ENCODE data around the gene GREB1. TPM values are rescaled to one million over a fixed set of nuclear protein-coding genes. Genes with fewer than 3 reads are reported as not detected.
A peak's percentile ranks its signal among the peaks of the same experiment; 100 is the strongest.

GREB1 gene
- total RNA-seq, 1 donor from 2014 or later = 9.0 TPM

DNA sequence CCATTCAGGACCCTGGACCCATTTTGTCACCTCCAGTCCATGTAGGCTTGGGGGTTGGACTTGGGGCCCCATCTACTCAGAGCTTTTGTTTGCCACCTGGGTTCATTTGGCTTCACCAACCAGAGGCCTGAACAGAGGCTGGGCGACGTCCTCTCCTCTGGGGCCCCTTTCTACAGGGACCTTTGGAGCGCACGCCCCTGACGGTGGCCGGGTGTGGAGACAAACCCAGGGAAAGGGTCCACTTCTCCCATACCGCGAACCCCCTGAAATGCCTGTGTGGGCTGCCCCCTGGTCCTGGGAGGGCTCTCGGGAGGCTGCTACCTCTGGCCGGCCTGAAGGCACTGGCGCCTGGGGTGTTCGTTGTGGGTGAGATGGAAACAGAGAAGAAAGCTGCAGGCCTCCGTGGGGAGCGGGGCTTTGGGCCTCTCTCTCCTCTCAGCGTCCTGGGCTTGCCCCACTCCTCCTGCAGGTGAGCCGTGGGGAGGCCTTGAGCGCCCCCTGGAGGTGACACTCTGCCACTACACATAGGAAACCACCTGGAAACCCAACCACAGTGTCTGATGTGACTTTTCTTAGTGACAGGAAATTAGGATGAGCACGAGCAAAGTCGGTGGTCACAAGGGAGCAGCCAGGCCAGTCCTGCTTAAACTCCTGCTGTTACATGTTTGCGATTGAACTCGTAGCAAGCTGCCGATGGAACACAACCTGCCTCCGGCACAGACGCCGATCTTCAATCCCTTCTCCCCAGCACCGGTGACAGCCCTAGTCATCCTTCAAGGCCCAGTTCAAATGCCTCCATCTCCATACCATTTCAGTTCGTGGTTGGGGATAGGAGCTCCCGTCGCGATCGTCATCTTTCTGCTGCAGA lies 148.1 kb downstream of the GREB1 start:
- peak; percentile 36 for ATAC-seq (ENCODE audit: poor library complexity)
- intact Hi-C loops (cut with DNase I) = no loop called here
- DNase-seq = peak; percentile 53

DNA sequence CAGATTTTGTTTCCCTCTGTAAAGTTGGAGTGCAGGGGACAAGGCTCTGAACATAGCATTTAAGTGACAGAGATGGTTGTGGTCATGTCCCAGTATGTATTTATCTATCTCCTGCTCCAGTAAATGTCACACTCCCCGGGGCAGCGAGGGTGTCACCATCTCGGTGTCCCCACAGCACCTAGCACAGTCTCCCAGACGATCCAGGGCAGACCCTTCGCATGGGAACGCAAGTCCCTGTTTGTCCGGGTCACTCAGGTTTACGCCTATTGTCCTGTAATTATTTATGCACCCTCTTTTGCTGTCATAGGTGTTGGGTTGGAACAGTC lies 148.7 kb downstream of the GREB1 start:
- intact Hi-C loops (cut with DNase I) = no loop called here
- ATAC-seq (ENCODE audit: poor library complexity) = no peak
- DNase-seq = no peak

DNA sequence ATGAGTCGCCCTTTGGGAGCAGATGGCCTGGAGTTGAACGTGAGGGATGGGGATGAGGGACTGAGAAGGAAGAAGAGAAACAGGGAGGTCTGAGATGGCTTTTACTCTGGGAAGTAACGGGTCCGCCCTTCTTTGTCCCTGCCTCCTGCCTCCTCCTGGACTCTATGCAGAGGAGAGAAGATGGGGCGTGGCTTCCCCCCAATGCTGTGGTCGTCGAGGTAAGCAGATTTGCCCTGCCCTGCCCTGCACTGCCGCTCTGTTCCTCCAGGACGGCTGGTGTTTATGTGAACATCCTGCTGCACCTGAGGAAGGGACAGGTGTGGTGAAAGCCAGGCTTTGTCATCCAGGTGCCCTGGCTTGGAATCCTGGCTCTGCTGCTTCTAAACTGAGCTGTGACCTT lies 149.6 kb downstream of the GREB1 start:
- no peak for ATAC-seq (ENCODE audit: poor library complexity)
- intact Hi-C loops (cut with DNase I) = no loop called here
- DNase-seq = peak; percentile 17

DNA sequence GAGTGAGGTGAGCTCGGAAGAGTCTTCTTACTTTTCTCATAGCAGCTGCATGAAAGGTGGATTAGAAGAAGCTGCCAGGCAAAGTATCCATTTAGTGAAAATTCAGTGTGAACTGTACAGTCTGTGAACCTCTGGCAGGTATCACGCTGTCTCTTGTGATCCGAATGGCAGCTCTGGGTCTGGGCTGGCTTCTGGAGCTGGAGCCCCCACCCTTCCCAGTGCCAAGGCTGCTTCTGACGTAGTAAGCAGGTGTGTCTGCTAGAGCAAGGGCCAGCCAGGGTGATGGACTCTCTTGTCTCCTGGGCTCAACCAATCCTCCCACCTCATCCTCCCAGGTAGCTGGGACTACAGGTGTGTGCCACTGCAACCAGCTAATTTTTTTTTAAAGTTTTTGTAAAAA lies 150.1 kb downstream of the GREB1 start:
- no peak for ATAC-seq (ENCODE audit: poor library complexity)
- intact Hi-C loops (cut with DNase I) = no loop called here
- DNase-seq = peak; percentile 12

DNA sequence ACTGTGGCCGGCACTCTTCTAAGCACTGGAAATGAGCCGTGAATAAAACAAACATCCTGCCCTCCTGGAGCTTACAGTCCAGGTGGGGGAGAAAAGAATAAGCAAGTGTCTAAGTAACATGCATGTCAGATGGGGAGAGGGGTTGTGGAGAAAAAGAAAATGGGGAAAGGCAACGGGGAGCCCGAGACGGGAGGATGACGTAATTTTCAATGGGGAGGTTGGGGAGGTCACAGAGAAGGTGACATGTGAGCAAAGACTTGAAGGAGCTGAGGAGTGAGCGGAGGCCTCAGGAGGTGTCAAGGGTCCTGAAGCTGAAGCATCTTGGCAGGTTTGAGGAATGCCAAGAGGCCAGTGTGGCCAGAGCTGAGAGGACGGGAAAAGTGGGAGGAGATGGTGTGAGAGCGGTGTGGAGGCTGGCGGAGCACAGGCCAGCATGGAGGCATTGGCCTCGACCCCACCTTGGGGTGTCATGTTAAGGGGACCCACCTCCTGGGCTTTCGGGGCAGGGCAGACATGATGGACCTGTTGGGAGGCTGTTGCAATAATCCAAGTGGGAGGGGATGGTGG lies 151.1 kb downstream of the GREB1 start:
- no peak for DNase-seq
- ATAC-seq (ENCODE audit: poor library complexity) = no peak
- intact Hi-C loops (cut with DNase I) = no loop called here

DNA sequence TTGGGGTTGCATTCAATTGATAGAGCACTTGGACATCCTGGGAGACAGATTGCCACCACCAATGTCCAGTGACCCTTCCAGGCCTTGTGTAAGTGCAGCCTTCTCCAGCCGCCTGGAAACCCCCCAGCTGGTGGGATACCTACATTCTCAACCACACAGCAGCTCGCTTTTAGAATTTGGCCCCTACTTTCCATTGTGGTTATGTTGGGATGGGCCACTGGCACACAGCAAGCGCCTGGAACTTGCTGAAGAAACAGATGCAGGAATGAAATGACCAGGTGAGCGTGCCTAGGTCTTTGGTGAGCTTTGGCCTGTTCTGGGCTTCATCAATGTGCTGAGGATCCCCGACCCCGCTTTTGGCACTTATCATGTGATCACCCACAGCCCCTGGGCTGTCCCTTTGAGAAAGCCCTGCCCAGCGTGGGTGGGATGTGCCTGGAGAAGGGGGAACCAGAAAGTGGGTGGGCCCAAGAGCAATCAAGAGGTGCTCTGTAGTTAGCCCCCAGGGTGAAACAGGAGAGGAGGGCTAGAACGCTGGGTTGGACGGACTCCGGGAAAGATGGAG lies 152.1 kb downstream of the GREB1 start:
- intact Hi-C loops (cut with DNase I) = no loop called here
- DNase-seq (no peak), ATAC-seq (ENCODE audit: poor library complexity) (no peak)

DNA sequence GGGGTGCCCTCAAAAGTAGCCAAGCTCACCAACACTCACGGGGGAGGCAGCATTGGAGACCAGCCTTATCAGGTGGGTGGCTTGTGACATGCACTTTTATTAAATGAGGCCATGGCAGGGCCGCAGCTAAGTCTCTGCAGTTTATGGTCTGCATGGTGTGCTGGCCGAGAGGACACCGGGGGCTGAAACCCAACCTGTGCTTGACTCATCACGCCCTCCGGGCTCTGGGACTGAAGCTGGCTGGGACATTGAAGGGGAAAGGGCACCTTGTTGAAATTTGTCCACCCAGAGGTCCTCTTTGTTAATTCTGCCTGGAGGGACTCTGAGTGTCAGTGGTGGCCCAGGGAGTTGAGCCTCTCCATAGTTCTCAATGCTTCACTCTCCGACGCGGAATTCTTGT lies 153.9 kb downstream of the GREB1 start:
- intact Hi-C loops (cut with DNase I) = no loop called here
- peak; percentile 37 for DNase-seq
- peak; percentile 6 for ATAC-seq (ENCODE audit: poor library complexity)

DNA sequence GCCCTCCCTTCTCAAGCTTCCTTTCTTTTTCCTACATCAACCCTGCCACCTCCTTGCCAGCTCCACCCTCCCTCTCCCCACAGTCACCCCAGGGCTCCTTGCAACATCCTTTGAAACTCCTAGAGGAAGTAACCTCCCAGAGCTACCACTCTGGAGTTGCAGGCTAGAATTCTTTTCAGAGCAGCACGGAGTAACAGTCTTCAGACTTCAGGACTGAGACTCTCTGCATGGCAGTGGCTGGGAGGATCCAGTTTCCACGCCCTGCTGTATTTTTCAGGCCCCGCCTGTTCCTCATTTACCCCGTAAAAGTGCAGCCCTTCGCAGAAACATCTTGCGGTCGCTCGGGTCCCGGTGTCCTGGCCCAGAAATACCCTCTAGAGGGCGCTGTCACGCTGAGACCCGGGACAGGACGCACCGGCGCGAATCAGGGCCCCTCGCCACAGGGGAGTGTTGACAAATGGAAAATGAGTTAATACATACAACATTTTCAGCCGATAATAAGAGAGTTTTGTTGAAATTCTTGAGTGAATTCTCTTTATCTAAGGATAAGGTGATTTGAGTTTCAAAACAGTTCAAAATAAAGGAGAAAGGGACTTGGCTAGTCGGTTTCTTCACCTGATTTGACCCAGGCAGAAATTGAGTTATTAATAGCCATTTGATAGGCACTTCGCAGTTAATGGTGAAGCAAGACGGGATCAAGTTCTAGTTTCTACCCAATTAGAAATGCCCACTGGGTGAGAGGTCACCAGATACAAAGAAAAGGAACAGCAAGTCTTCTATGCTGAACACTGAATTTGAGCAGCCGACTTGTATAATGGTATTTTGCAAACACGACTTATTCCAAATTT lies 154.6 kb downstream of the GREB1 start:
- intact Hi-C loops (cut with DNase I) = no loop called here
- peak; percentile 87 for ATAC-seq (ENCODE audit: poor library complexity)
- peak; percentile 86 for DNase-seq

DNA sequence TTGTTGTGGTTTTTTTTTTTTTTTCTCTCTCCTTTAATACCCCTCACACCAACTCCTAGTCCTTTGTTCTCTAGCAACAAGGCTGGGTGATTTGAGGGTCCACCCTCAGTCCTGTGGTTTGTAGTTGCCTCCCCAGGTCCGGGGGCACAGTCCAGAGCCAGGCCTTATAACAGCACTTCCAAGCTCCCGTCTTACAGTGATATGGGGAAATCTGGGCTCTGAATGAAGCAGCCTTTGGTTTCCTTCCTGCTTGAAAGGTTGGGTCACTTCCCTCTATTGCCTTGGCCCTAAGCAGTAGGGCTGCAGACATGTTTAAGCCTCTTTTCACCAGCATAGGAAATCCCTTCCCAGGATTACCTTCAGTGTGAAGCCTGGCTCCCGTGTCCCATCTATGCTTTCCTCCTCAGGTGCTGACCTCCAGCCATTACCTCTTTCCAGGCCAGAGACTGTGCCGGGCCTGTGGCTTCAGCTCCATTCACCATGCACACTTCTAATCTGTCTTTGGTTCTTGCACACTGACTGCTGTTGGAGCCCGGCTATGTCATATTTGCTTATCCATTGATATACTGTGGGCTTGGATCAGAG lies 157.3 kb downstream of the GREB1 start:
- intact Hi-C loops (cut with DNase I) = loop anchor here (5.0 kb wide), 1 partner anchor 91 kb away; no protein-coding TSS in a partner anchor
- DNase-seq = peak; percentile 9
- ATAC-seq (ENCODE audit: poor library complexity) = no peak

Small RNA genes within 50 kb of the gene (microRNA-seq; reads per million reads assigned to microRNA genes)
- not detected for gene MIR4429

Other genes starting within 250 kb of the GREB1 start
- gene ROCK2, start 189.4 kb upstream of the GREB1 start, total RNA-seq = 31.5 TPM
- gene E2F6, start 67.9 kb upstream of the GREB1 start, total RNA-seq = 12.2 TPM
- 0.19 TPM for gene NTSR2, start 136.2 kb downstream of the GREB1 start, total RNA-seq
- gene LPIN1, start 212.6 kb downstream of the GREB1 start, total RNA-seq = 62.4 TPM

All from Right ventricle myocardium superior (tissue), 1 donor.